Activated CD4-positive, alpha-beta T cell treated with anti-CD3 and anti-CD28 coated beads for 4 hours (primary cell): Measurements from ENCODE around the gene ITPA.
A peak's percentile ranks its signal among the peaks of the same experiment; 100 is the strongest.

Experiments used
- DNase-seq, 2 donors: peaks; one replicate each; pipeline ENCODE4 v3.0.0-alpha.2; 2020

Gene ITPA

GRCh38 chr20:3209257-3209945 lies at the start of gene ITPA:
ITPA (plus strand) TSS chr20:3209498; CDS start chr20:3209552, 54 bp downstream.
- DNase-seq, result peak; percentile 46 to 56

- no peak for DNase-seq
These were observed 48.9 kb upstream of the ITPA start for GRCh38 chr20:3160418-3160817.

- DNase-seq, result no peak
These were observed 47.8 kb upstream of the ITPA start for GRCh38 chr20:3161316-3162079.

GRCh38 chr20:3162080-3162611 lies 47.2 kb upstream of the ITPA start:
- DNase-seq, result no peak

- no peak for DNase-seq
These were observed 45.9 kb upstream of the ITPA start for GRCh38 chr20:3163099-3164042.

- no peak for DNase-seq
These were observed 45.1 kb upstream of the ITPA start for GRCh38 chr20:3164043-3164762.

GRCh38 chr20:3164763-3165410 lies 44.4 kb upstream of the ITPA start:
- no peak for DNase-seq

GRCh38 chr20:3165473-3166337 lies 43.6 kb upstream of the ITPA start:
- DNase-seq, result no peak

- no peak for DNase-seq
These were observed 42.9 kb upstream of the ITPA start for GRCh38 chr20:3166338-3166912.

GRCh38 chr20:3166913-3167342 lies 42.4 kb upstream of the ITPA start:
- no peak for DNase-seq

- no peak for DNase-seq
These were observed 41.6 kb upstream of the ITPA start for GRCh38 chr20:3167738-3168078.

- no peak for DNase-seq
These were observed 41.0 kb upstream of the ITPA start for GRCh38 chr20:3168079-3168828.

- DNase-seq, result no peak
These were observed 40.3 kb upstream of the ITPA start for GRCh38 chr20:3168829-3169590.

- DNase-seq, result no peak
These were observed 37.7 kb upstream of the ITPA start for GRCh38 chr20:3171391-3172125.

GRCh38 chr20:3172126-3172932 lies 37.0 kb upstream of the ITPA start:
- DNase-seq, result no peak

GRCh38 chr20:3172933-3173609 lies 36.2 kb upstream of the ITPA start, which contains the start of gene LZTS3:
LZTS3 (minus strand) TSS chr20:3173549; CDS start chr20:3167163, 6,386 bp downstream.
- DNase-seq, result peak; percentile 86 to 90
